Stimulated activated CD4-positive, alpha-beta T cell treated with anti-CD3 and anti-CD28 coated beads, Interleukin-4, amount 100 ng/mL, for 24 hours (primary cell): Measurements from ENCODE around the gene BRAT1.

Experiments
- DNase-seq: peaks from one replicate; pipeline ENCODE4 v3.0.0-alpha.2; 2020

BRAT1 gene

GRCh38 chr7:2522780-2523433 is 32.4 kb downstream of the BRAT1 start:
- DNase-seq, result peak; percentile 36

- peak; percentile 73 for DNase-seq
Observed at GRCh38 chr7:2521952-2522591, 33.3 kb downstream of the BRAT1 start.

- no peak for DNase-seq
Observed at GRCh38 chr7:2521341-2521745, 34.0 kb downstream of the BRAT1 start.

GRCh38 chr7:2520761-2521290 is 34.5 kb downstream of the BRAT1 start:
- DNase-seq, result no peak

- no peak for DNase-seq
Observed at GRCh38 chr7:2520131-2520760, 35.1 kb downstream of the BRAT1 start.

GRCh38 chr7:2519119-2519930 is 36.0 kb downstream of the BRAT1 start, which contains the start of gene LFNG:
TSS of gene LFNG (plus strand) at chr7:2519774. CDS start at chr7:2519862, 88 bp downstream.
- peak; percentile 81 for DNase-seq

GRCh38 chr7:2518737-2519118 is 36.6 kb downstream of the BRAT1 start:
- no peak for DNase-seq

- DNase-seq, result no peak
Observed at GRCh38 chr7:2517678-2518507, 37.4 kb downstream of the BRAT1 start.

- DNase-seq, result no peak
Observed at GRCh38 chr7:2517026-2517425, 38.3 kb downstream of the BRAT1 start.

- DNase-seq, result no peak
Observed at GRCh38 chr7:2516194-2516555, 39.1 kb downstream of the BRAT1 start.

GRCh38 chr7:2515424-2516193 is 39.7 kb downstream of the BRAT1 start:
- no peak for DNase-seq

GRCh38 chr7:2514473-2515423 is 40.6 kb downstream of the BRAT1 start:
- DNase-seq, result no peak

- no peak for DNase-seq
Observed at GRCh38 chr7:2513702-2514101, 41.6 kb downstream of the BRAT1 start.

- DNase-seq, result no peak
Observed at GRCh38 chr7:2512713-2513112, 42.6 kb downstream of the BRAT1 start.

GRCh38 chr7:2512179-2512661 is 43.1 kb downstream of the BRAT1 start:
- DNase-seq, result no peak

- no peak for DNase-seq
Observed at GRCh38 chr7:2511769-2512168, 43.6 kb downstream of the BRAT1 start.

GRCh38 chr7:2510909-2511768 is 44.2 kb downstream of the BRAT1 start:
- peak; percentile 50 for DNase-seq

- DNase-seq, result no peak
Observed at GRCh38 chr7:2510130-2510776, 45.1 kb downstream of the BRAT1 start.
